K562 (cell line): ENCODE results near the gene B4GALT1. TPM values are rescaled to one million over a fixed set of nuclear protein-coding genes. Genes with fewer than 3 reads are reported as not detected.

ENCODE experiments used
- BDP1 ChIP-seq: IDR thresholded peaks from 3 replicates; pipeline ENCODE4 v1.6.1; 2011; ENCODE audit not compliant: insufficient read length, insufficient read depth
- CBX3 ChIP-seq, 2 experiments: IDR thresholded peaks; 1 replicate in 1 of 2; 2 replicates in 1 of 2; pipeline ENCODE4 v1.6.1; 2012; ENCODE audit warnings: inconsistent platforms in 2 of 2, low read length in 2 of 2, borderline replicate concordance in 1 of 2, control low read depth in 1 of 2
- CREB1 ChIP-seq, 2 experiments: sonication (generic) in 1 of 2; formaldehyde crosslinking in 1 of 2; IDR thresholded peaks; 2 replicates each; pipeline versions ENCODE4 v1.6.1 to v1.8.0; 2012 to 2022; ENCODE audit warnings: inconsistent platforms in 1 of 2, mild to moderate bottlenecking in 1 of 2, missing genetic modification reagents in 1 of 2, moderate library complexity in 1 of 2
- ELF1 ChIP-seq: fragments of 200-800 bp; sonication (Bioruptor generic); IDR thresholded peaks from 2 replicates; pipeline ENCODE4 v1.6.1; 2016; ENCODE audit warnings: missing genetic modification characterization, missing compliant biosample characterization
- FOS ChIP-seq: IDR thresholded peaks from 3 replicates; pipeline ENCODE4 v1.6.1; 2011; ENCODE audit not compliant: insufficient read length; ENCODE audit errors: extremely low read depth
- JUNB ChIP-seq: fragments of 450-650 bp; formaldehyde crosslinking; conservative IDR thresholded peaks from 2 replicates; pipeline ENCODE4 v1.4.0; 2020; ENCODE audit warnings: mild to moderate bottlenecking
- KAT8 ChIP-seq: fragments of 450-650 bp; IDR thresholded peaks from 2 replicates; pipeline ENCODE4 v1.6.1; 2016; ENCODE audit warnings: low read depth, mild to moderate bottlenecking
- MCM7 ChIP-seq, 2 experiments: fragments of 450-650 bp; IDR thresholded peaks; 2 replicates each; pipeline ENCODE4 v1.6.1; 2016 to 2018
- MLX ChIP-seq, 2 experiments: fragments of 450-650 bp in 1 of 2; sonication (generic) in 1 of 2; formaldehyde crosslinking; conservative IDR thresholded peaks; 2 replicates each; pipeline versions ENCODE4 v1.4.0 to v1.8.1; 2020 to 2022; ENCODE audit warnings: mild to moderate bottlenecking in 1 of 2, missing genetic modification reagents in 1 of 2
- NFYB ChIP-seq: IDR thresholded peaks from 2 replicates; pipeline ENCODE4 v1.6.1; 2011; ENCODE audit warnings: mild to moderate bottlenecking, moderate library complexity; ENCODE audit not compliant: insufficient read length; ENCODE audit errors: extremely low read depth
- NRF1 ChIP-seq, 2 experiments: fragments of 450-650 bp; IDR thresholded peaks in 1 of 2; conservative IDR thresholded peaks in 1 of 2; 2 replicates each; pipeline ENCODE4 v1.6.1; 2014; ENCODE audit warnings: mild to moderate bottlenecking in 2 of 2
- POLR2G ChIP-seq: fragments of 200-400 bp; formaldehyde crosslinking; IDR thresholded peaks from 2 replicates; pipeline ENCODE4 v1.6.1; 2017; ENCODE audit warnings: low read depth, mild to moderate bottlenecking, antibody characterized with exemption, low read length, moderate library complexity
- RBFOX2 ChIP-seq: fragments of 200-400 bp; formaldehyde crosslinking; IDR thresholded peaks from 2 replicates; pipeline ENCODE4 v1.6.1; 2017; ENCODE audit warnings: low read depth, mild to moderate bottlenecking, low read length, moderate library complexity
- SMARCA5 ChIP-seq: fragments of 450-650 bp; IDR thresholded peaks from 2 replicates; pipeline ENCODE4 v1.6.1; 2016
- SNIP1 ChIP-seq: fragments of 450-650 bp; IDR thresholded peaks from 2 replicates; pipeline ENCODE4 v1.7.1; 2017; ENCODE audit warnings: low read depth, mild to moderate bottlenecking
- STAT5A ChIP-seq: IDR thresholded peaks from 2 replicates; pipeline ENCODE4 v1.6.1; 2012; ENCODE audit warnings: low read length, inconsistent platforms, borderline replicate concordance
- TBP ChIP-seq: optimal IDR thresholded peaks from 2 replicates; pipeline ENCODE3; 2011; ENCODE audit warnings: low read depth, low read length, improper control_type of control experiment
- TGIF2 ChIP-seq: sonication (generic); formaldehyde crosslinking; IDR thresholded peaks from 2 replicates; pipeline ENCODE4 v1.8.1; 2022; ENCODE audit warnings: mild to moderate bottlenecking, missing genetic modification reagents, moderate library complexity
- WHSC1 ChIP-seq: IDR thresholded peaks from one replicate; pipeline ENCODE4 v1.6.1; 2012; ENCODE audit warnings: low read length, control low read depth, inconsistent platforms
- ZBTB7A ChIP-seq: IDR thresholded peaks from 2 replicates; pipeline ENCODE4 v1.6.1; 2011; ENCODE audit warnings: low read depth, mild to moderate bottlenecking, low read length, moderate library complexity, borderline replicate concordance; ENCODE audit not compliant: control insufficient read depth
- ZC3H11A ChIP-seq: IDR thresholded peaks from 2 replicates; pipeline ENCODE4 v1.6.1; 2012; ENCODE audit warnings: low read depth, low read length, improper control_type of control experiment
- ZNF212 ChIP-seq: fragments of 450-650 bp; formaldehyde crosslinking; IDR thresholded peaks from 2 replicates; pipeline ENCODE4 v1.4.0; 2020; ENCODE audit warnings: mild to moderate bottlenecking
- ZNF274 ChIP-seq: IDR thresholded peaks from 2 replicates; pipeline ENCODE4 v1.6.1; 2011; ENCODE audit warnings: low read depth, mild to moderate bottlenecking, low read length, moderate library complexity, borderline replicate concordance
- ZNF57 ChIP-seq: fragments of 450-650 bp; formaldehyde crosslinking; IDR thresholded peaks from 2 replicates; pipeline ENCODE4 v1.4.0; 2020; ENCODE audit warnings: mild to moderate bottlenecking, moderate library complexity
- ZNF79 ChIP-seq: fragments of 250-450 bp; sonication (Bioruptor Pico); IDR thresholded peaks from 2 replicates; pipeline ENCODE4 v1.4.0; 2020; ENCODE audit warnings: low read depth, mild to moderate bottlenecking, moderate library complexity
- polyA plus RNA-seq, 8 experiments: library from polyadenylated mRNA; depleted of rRNA in 4 of 8; stranded (reverse) in 5 of 8; unstranded in 3 of 8; fragments of >200 nt; fragmentation: Nextera tagmentation in 2 of 8; fragmentation: Illumina TruSeq in 1 of 8; extraction: Ambion mirVana in 2 of 8; extraction: Trizol in 1 of 8; gene quantifications; 2 replicates each; pipeline versions ENCODE4 v1.2.1 to v1.2.3, GENCODE V29; 2011 to 2014; ENCODE audit warnings: inconsistent platforms in 1 of 8, missing spikeins in 1 of 8
- total RNA-seq, 7 experiments: library from RNA; depleted of rRNA in 6 of 7; stranded (reverse); fragments of >200 nt in 6 of 7; fragmentation: Illumina TruSeq in 2 of 7; extraction: Trizol in 2 of 7; gene quantifications; 2 replicates each; pipeline versions ENCODE4 v1.2.1 to v1.2.3, GENCODE V29; 2011 to 2021; ENCODE audit warnings: low replicate concordance in 1 of 7
- TF ChIP-seq, protein P1 (sequence below): fragments of 450-650 bp; IDR thresholded peaks from 2 replicates; pipeline ENCODE4 v1.6.1; 2016
- TF ChIP-seq, protein P2 (sequence below): fragments of 250-450 bp; sonication (Bioruptor Pico); IDR thresholded peaks from 2 replicates; pipeline ENCODE4 v1.4.0; 2020

Gene B4GALT1
- total and polyA plus RNA-seq, 9 of the 15 experiments (the other 6 are each of a cell fraction or from before 2014, with no cell fraction given), result 4.1 to 26.8 (median 7.1) TPM

DNA sequence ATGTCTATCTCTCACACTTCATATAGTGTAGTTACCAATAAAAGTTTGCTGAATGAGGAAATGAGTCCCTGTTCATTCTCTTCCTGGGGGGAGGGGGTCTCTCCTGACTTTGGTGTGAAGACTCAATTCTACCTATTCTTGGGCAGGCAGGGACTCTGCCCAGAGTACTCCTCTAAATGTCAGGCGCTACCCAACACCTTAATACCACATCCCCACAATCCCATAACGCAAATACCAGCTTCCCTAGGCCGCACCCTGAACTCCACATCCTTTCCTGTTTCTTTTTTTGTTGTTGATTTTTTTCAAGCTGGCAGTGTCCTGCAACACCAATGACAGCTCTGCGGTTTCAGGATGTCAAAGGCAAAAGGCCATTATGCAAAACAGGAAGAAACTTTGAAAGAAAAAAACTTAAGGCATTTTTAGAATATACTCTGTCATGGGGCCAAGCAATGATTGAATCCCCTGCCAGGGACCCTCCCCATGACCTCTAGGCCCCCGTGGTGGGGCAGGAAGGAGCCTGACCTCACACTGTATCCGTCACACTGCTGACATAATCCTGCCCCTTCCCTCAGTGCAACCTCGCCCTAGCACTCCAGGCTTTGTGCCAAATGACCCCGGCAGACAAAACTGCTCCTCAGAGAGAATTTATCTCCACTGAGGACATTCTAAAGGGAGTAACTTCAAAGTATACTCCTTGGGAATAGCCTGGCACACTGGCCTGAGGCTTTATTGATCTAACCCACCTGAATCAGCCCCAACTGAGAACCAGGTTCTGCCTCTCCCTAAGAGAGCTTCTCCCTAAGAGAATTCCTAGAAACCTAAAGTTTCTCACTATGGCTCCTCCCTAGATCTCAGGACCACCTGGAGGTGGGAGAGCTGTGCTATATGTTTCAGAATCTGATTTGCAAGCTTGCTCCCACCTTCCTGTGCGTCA is 8.0 kb downstream of the B4GALT1 start (continued):
- TF ChIP-seq ZNF57 (CRISPR knock-in tag) (no peak), CREB1 (IDR thresholded peaks at IDR 0.05) (peak; percentile 31; the same call in 1 of the 2 replicates), CREB1 (CRISPR knock-in tag; IDR thresholded peaks at IDR 0.05) (no peak), STAT5A (no peak), NFYB (peak; percentile 13), JUNB (CRISPR knock-in tag) (no peak), TBP (no peak), MLX (CRISPR knock-in tag; conservative IDR thresholded peaks at IDR 0.05) (no peak), MCM7 (IDR thresholded peaks at IDR 0.05) (no peak), TGIF2 (no peak), ZNF79 (CRISPR knock-in tag) (no peak), SNIP1 (no peak), RBFOX2 (no peak), POLR2G (no peak), CBX3 (IDR thresholded peaks at IDR 0.05; ENCODE audit: borderline replicate concordance in 1 of 2, low read length in 2 of 2) (no peak), NRF1 (conservative IDR thresholded peaks at IDR 0.05 in 1 of 2, IDR thresholded peaks at IDR 0.05 in 1 of 2) (no peak), ZNF212 (CRISPR knock-in tag) (no peak), BDP1 (no peak), KAT8 (no peak), ELF1 (tag) (0 out of 2 replicates have a peak, but pooled peaks have one; percentile 27), ZC3H11A (no peak), FOS (no peak), ZBTB7A (peak; percentile 83; the same call in 1 of the 2 replicates), SMARCA5 (no peak), WHSC1 (no peak), ZNF274 (no peak)
- TF ChIP-seq, protein P1, sequence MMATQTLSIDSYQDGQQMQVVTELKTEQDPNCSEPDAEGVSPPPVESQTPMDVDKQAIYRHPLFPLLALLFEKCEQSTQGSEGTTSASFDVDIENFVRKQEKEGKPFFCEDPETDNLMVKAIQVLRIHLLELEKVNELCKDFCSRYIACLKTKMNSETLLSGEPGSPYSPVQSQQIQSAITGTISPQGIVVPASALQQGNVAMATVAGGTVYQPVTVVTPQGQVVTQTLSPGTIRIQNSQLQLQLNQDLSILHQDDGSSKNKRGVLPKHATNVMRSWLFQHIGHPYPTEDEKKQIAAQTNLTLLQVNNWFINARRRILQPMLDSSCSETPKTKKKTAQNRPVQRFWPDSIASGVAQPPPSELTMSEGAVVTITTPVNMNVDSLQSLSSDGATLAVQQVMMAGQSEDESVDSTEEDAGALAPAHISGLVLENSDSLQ, result peak; percentile 52
- TF ChIP-seq, protein P2, sequence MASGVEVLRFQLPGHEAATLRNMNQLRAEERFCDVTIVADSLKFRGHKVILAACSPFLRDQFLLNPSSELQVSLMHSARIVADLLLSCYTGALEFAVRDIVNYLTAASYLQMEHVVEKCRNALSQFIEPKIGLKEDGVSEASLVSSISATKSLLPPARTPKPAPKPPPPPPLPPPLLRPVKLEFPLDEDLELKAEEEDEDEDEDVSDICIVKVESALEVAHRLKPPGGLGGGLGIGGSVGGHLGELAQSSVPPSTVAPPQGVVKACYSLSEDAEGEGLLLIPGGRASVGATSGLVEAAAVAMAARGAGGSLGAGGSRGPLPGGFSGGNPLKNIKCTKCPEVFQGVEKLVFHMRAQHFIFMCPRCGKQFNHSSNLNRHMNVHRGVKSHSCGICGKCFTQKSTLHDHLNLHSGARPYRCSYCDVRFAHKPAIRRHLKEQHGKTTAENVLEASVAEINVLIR (CRISPR knock-in tag), result peak; percentile 23; the same call in 1 of the 2 replicates
